Smooth muscle cell (in vitro differentiated cells): ENCODE results near the gene RBM28. TPM values are rescaled to one million over a fixed set of nuclear protein-coding genes. Genes with fewer than 3 reads are reported as not detected.
A peak's percentile ranks its signal among the peaks of the same experiment; 100 is the strongest.

ENCODE experiments used
- DNase-seq: peaks from one replicate; lab custom pipeline; 2025; ENCODE audit not compliant: unreplicated experiment; lab: John Stamatoyannopoulos, UW
- H2AFZ ChIP-seq: fragments of 200-600 bp; sonication (generic); 2 replicates; pipeline ENCODE4 v1.6.0; 2016; ENCODE audit warnings: antibody characterized with exemption, low read depth, mild to moderate bottlenecking
- H3F3A ChIP-seq: fragments of 200-600 bp; sonication (generic); 2 replicates; pipeline ENCODE4 v1.6.0; 2017; ENCODE audit warnings: antibody characterized with exemption, low read depth
- H3K27ac ChIP-seq: fragments of 200-600 bp; sonication (generic); 2 replicates; pipeline ENCODE4 v1.5.1; 2016; ENCODE audit warnings: low read depth, mild to moderate bottlenecking
- H3K27me3 ChIP-seq: fragments of 200-600 bp; sonication (generic); 2 replicates; pipeline ENCODE4 v1.6.1; 2016; ENCODE audit warnings: low read depth, mild to moderate bottlenecking
- H3K36me3 ChIP-seq: fragments of 200-600 bp; sonication (generic); 2 replicates; pipeline ENCODE4 v1.5.1; 2016; ENCODE audit warnings: low read depth
- H3K4me1 ChIP-seq: fragments of 200-600 bp; sonication (generic); 2 replicates; pipeline ENCODE4 v1.5.1; 2016; ENCODE audit warnings: low read depth
- H3K4me2 ChIP-seq: fragments of 200-600 bp; sonication (generic); 2 replicates; pipeline ENCODE4 v1.6.0; 2016; ENCODE audit warnings: mild to moderate bottlenecking
- H3K4me3 ChIP-seq: fragments of 200-600 bp; sonication (generic); 2 replicates; pipeline ENCODE4 v1.5.1; 2016; ENCODE audit warnings: mild to moderate bottlenecking
- H3K79me2 ChIP-seq: fragments of 200-600 bp; sonication (generic); 2 replicates; pipeline ENCODE4 v1.6.0; 2016; ENCODE audit warnings: low read depth, mild to moderate bottlenecking
- H3K9ac ChIP-seq: fragments of 200-600 bp; sonication (generic); 2 replicates; pipeline ENCODE4 v1.6.0; 2016; ENCODE audit warnings: low read depth
- H3K9me3 ChIP-seq: fragments of 200-600 bp; sonication (generic); replicated peaks from 2 replicates; pipeline ENCODE4 v1.5.1; 2016; ENCODE audit warnings: low read depth
- H4K20me1 ChIP-seq: fragments of 200-600 bp; sonication (generic); 2 replicates; pipeline ENCODE4 v1.6.0; 2016; ENCODE audit warnings: low read depth
- CTCF ChIP-seq: fragments of 200-600 bp; sonication (generic); IDR thresholded peaks from 2 replicates; pipeline ENCODE4 v1.5.1; 2017; ENCODE audit warnings: borderline replicate concordance, mild to moderate bottlenecking, antibody characterized with exemption; ENCODE audit not compliant: insufficient read depth, poor library complexity, severe bottlenecking
- WGBS: methylation state at CpG from one replicate; pipeline ENCODE4 v1.1.7; 2016; ENCODE audit warnings: low lambda C conversion rate; 5-methylcytosine and 5-hydroxymethylcytosine counted together
- polyA plus RNA-seq: library from polyadenylated mRNA; unstranded; fragments of >200 nt; fragmentation: Nextera tagmentation; extraction: Ambion mirVana; gene quantifications from 2 replicates; pipeline ENCODE4 v1.2.1, GENCODE V29; 2016
- total RNA-seq: library from RNA; depleted of rRNA; stranded (reverse); fragments of >200 nt; gene quantifications from 2 replicates; pipeline ENCODE4 v1.2.3, GENCODE V29; 2014

RBM28 gene
- total and polyA plus RNA-seq, 2 experiments from 2014 or later: 13.7 to 23.2 TPM

GRCh38 chr7:128383776-128384175, 40.1 kb upstream of the RBM28 start:
- Histone ChIP-seq H3K9ac (no peak overlapping the region), H3K36me3 (no peaks in the 10 kb centered on the region), H3K9me3 (no peaks in the 10 kb centered on the region), H2AFZ (no peak overlapping the region), H3K79me2 (no peaks in the 10 kb centered on the region), H3K27ac (no peak overlapping the region), H3K4me3 (no peak overlapping the region), H3F3A (no peaks in the 10 kb centered on the region), H3K4me1 (no peaks in the 10 kb centered on the region), H3K4me2 (no peak overlapping the region), H4K20me1 (no peaks in the 10 kb centered on the region), H3K27me3 (no peaks in the 10 kb centered on the region)
- no peak for DNase-seq
- TF ChIP-seq CTCF: no peak
- whole genome bisulfite sequencing: 65% methylated on average over 3 of the region's 3 CpGs

GRCh38 chr7:128381161-128381821, 37.6 kb upstream of the RBM28 start:
- no peak for DNase-seq
- 73% methylated on average over 19 of the region's 19 CpGs for WGBS

GRCh38 chr7:128380483-128381106, 36.9 kb upstream of the RBM28 start:
- TF ChIP-seq CTCF: no peak
- DNase-seq: no peak
- Histone ChIP-seq H2AFZ (no peak overlapping the region), H3K4me3 (no peak overlapping the region), H3F3A (no peaks in the 10 kb centered on the region), H3K4me1 (no peaks in the 10 kb centered on the region), H3K4me2 (no peak overlapping the region), H4K20me1 (no peaks in the 10 kb centered on the region), H3K27me3 (no peaks in the 10 kb centered on the region), H3K9ac (no peak overlapping the region), H3K9me3 (no peaks in the 10 kb centered on the region), H3K36me3 (no peaks in the 10 kb centered on the region), H3K27ac (no peak overlapping the region), H3K79me2 (no peaks in the 10 kb centered on the region)
- WGBS: 70% methylated on average over 3 of the region's 3 CpGs

More at GRCh38 chr7:128381161-128381821, 37.6 kb upstream of the RBM28 start:
- Histone ChIP-seq H3K4me2 (no peak overlapping the region), H3K79me2 (no peaks in the 10 kb centered on the region), H3K9ac (no peak overlapping the region), H4K20me1 (no peaks in the 10 kb centered on the region), H3K27me3 (no peaks in the 10 kb centered on the region), H3K36me3 (no peaks in the 10 kb centered on the region), H3K4me3 (no peak overlapping the region), H3K9me3 (no peaks in the 10 kb centered on the region), H3K27ac (no peak overlapping the region), H2AFZ (no peak overlapping the region), H3F3A (no peaks in the 10 kb centered on the region), H3K4me1 (no peaks in the 10 kb centered on the region)
- TF ChIP-seq CTCF: peak; percentile 69

GRCh38 chr7:128379900-128380479, 36.3 kb upstream of the RBM28 start:
- Histone ChIP-seq H3K9me3 (no peaks in the 10 kb centered on the region), H3K9ac (no peak overlapping the region), H3K27ac (no peak overlapping the region), H2AFZ (no peak overlapping the region), H3K36me3 (no peaks in the 10 kb centered on the region), H4K20me1 (no peaks in the 10 kb centered on the region), H3K4me3 (no peak overlapping the region), H3K4me1 (no peaks in the 10 kb centered on the region), H3K4me2 (no peak overlapping the region), H3K79me2 (no peaks in the 10 kb centered on the region), H3F3A (no peaks in the 10 kb centered on the region), H3K27me3 (no peaks in the 10 kb centered on the region)
- no peak for TF ChIP-seq CTCF
- no peak for DNase-seq
- WGBS: 89% methylated on average over 6 of the region's 6 CpGs
